RWPE1 (cell line): ENCODE results near the gene HLA-DRB5.

ENCODE experiments used
- CTCF ChIA-PET: fragments of 350-600 bp; sonication (Branson Sonifier 250); formaldehyde crosslinking; extraction: SDS; loops from one replicate; lab custom pipeline; 2021; lab: Yijun Ruan, JAX
- POLR2A ChIA-PET: fragments of 400-600 bp; formaldehyde crosslinking; extraction: SDS; loops from one replicate; lab custom pipeline; 2020; ENCODE audit warnings: antibody characterized with exemption; ENCODE audit not compliant: low non-redundant PET; lab: Yijun Ruan, JAX
- DNase-seq: peaks from one replicate; pipeline ENCODE4 v3.0.0; 2012; ENCODE audit warnings: low spot score
- H3K27ac ChIP-seq: fragments of 450-650 bp; 2 replicates; pipeline ENCODE4 v1.5.1; 2017
- CTCF ChIP-seq: fragments of 450-650 bp; conservative IDR thresholded peaks from 2 replicates; pipeline ENCODE4 v1.5.1; 2017; ENCODE audit warnings: low read depth, mild to moderate bottlenecking

The HLA-DRB5 gene

GRCh38 chr6:32565511-32565910, 35.4 kb upstream of the HLA-DRB5 start:
- CTCF ChIA-PET, result no interaction called here
- POLR2A ChIA-PET, result no interaction called here
- H3K27ac ChIP-seq, result no peak overlapping the region
- no peak for TF ChIP-seq CTCF
- no peak for DNase-seq

GRCh38 chr6:32562940-32563339, 32.9 kb upstream of the HLA-DRB5 start:
- H3K27ac ChIP-seq, result no peak overlapping the region
- no peak for TF ChIP-seq CTCF
- ChIA-PET CTCF (interaction anchor here (0.6 kb wide), 1 partner anchor 1069 kb away, joined by 3 read pairs; no protein-coding TSS in a partner anchor), POLR2A (no interaction called here)
- no peak for DNase-seq

GRCh38 chr6:32559747-32560146, 29.7 kb upstream of the HLA-DRB5 start:
- DNase-seq, result no peak
- POLR2A ChIA-PET, result no interaction called here
- CTCF ChIA-PET, result no interaction called here
- no peak for TF ChIP-seq CTCF
- no peak overlapping the region for H3K27ac ChIP-seq

- TF ChIP-seq CTCF, result no peak
- ChIA-PET CTCF (no interaction called here), POLR2A (no interaction called here)
- H3K27ac ChIP-seq, result no peak overlapping the region
- no peak for DNase-seq
These were observed 28.5 kb upstream of the HLA-DRB5 start for GRCh38 chr6:32558426-32559057.

- no peak for TF ChIP-seq CTCF
- no peak overlapping the region for H3K27ac ChIP-seq
- no peak for DNase-seq
- POLR2A ChIA-PET, result no interaction called here
- CTCF ChIA-PET, result no interaction called here
These were observed 24.3 kb upstream of the HLA-DRB5 start for GRCh38 chr6:32554116-32554965.

GRCh38 chr6:32553037-32553742, 23.1 kb upstream of the HLA-DRB5 start:
- no peak overlapping the region for H3K27ac ChIP-seq
- no peak for DNase-seq
- TF ChIP-seq CTCF, result no peak
- ChIA-PET POLR2A (no interaction called here), CTCF (no interaction called here)
